Caco-2 (cell line): Measurements from ENCODE around the gene AUTS2. TPM values are rescaled to one million over a fixed set of nuclear protein-coding genes. Genes with fewer than 3 reads are reported as not detected.

Experiments
- BruUV-seq: library from RNA; stranded (reverse); fragments of 400-500 nt; replicated peaks from 2 replicates; lab custom pipeline; 2021; lab: Mats Ljungman, UMichigan
- CTCF ChIA-PET: fragments of 300-600 bp; sonication (Branson Sonifier 250); formaldehyde crosslinking; loops from one replicate; lab custom pipeline; 2022; ENCODE audit warnings: antibody characterized with exemption; lab: Charles Lee
- POLR2A ChIA-PET: fragments of 300-600 bp; sonication (Branson Sonifier 250); formaldehyde crosslinking; loops from one replicate; lab custom pipeline; 2022; ENCODE audit warnings: antibody characterized with exemption; lab: Charles Lee
- DNase-seq, 2 experiments: peaks; one replicate each; pipeline versions ENCODE4 v3.0.0 to v3.0.0-alpha.2; 2020 to 2022
- H3K27me3 ChIP-seq: replicated peaks from 2 replicates; pipeline ENCODE4 v1.6.0; 2011; ENCODE audit warnings: low read length; ENCODE audit not compliant: control insufficient read depth, insufficient read depth
- H3K36me3 ChIP-seq: 2 replicates; pipeline ENCODE4 v1.5.1; 2011; ENCODE audit warnings: low read length; ENCODE audit not compliant: control insufficient read depth, insufficient read depth
- H3K4me1 ChIP-seq: fragments of 250-450 bp; sonication (Bioruptor Pico); 2 replicates; pipeline ENCODE4 v1.5.1; 2020; ENCODE audit warnings: mild to moderate bottlenecking
- H3K4me3 ChIP-seq: 2 replicates; pipeline ENCODE4 v1.5.1; 2011; ENCODE audit warnings: low read depth, mild to moderate bottlenecking, control low read depth, low read length
- H3K9me3 ChIP-seq: fragments of 250-450 bp; sonication (Bioruptor Pico); 2 replicates; pipeline ENCODE4 v1.5.1; 2020; ENCODE audit warnings: mild to moderate bottlenecking, moderate library complexity
- H3K27ac Mint-ChIP-seq: one replicate; pipeline ENCODE4 v1.8.0; 2022; ENCODE audit warnings: mixed read lengths; ENCODE audit not compliant: unreplicated experiment
- H3K27me3 Mint-ChIP-seq: one replicate; pipeline ENCODE4 v1.8.0; 2022; ENCODE audit warnings: mixed read lengths; ENCODE audit not compliant: insufficient read depth, unreplicated experiment
- H3K36me3 Mint-ChIP-seq: one replicate; pipeline ENCODE4 v1.8.0; 2022; ENCODE audit warnings: mild to moderate bottlenecking, mixed read lengths; ENCODE audit not compliant: insufficient read depth, unreplicated experiment
- H3K4me1 Mint-ChIP-seq: one replicate; pipeline ENCODE4 v1.8.0; 2022; ENCODE audit warnings: low read depth, mixed read lengths; ENCODE audit not compliant: unreplicated experiment
- H3K4me3 Mint-ChIP-seq: one replicate; pipeline ENCODE4 v1.8.0; 2022; ENCODE audit warnings: mild to moderate bottlenecking, moderate library complexity, mixed read lengths; ENCODE audit not compliant: unreplicated experiment
- H3K9me3 Mint-ChIP-seq: one replicate; pipeline ENCODE4 v1.8.0; 2022; ENCODE audit warnings: mixed read lengths; ENCODE audit not compliant: unreplicated experiment
- CTCF ChIP-seq, 2 experiments: fragments of 200-600 bp in 1 of 2; IDR thresholded peaks; 1 replicate in 1 of 2; 2 replicates in 1 of 2; pipeline versions ENCODE4 v1.5.1 to v1.8.0; 2011 to 2022; ENCODE audit warnings: antibody characterized with exemption in 1 of 2, control low read depth in 1 of 2, inconsistent platforms in 1 of 2, low read depth in 1 of 2, low read length in 1 of 2, mild to moderate bottlenecking in 1 of 2, moderate library complexity in 1 of 2; ENCODE audit not compliant: insufficient read depth in 1 of 2, severe bottlenecking in 1 of 2, unreplicated experiment in 1 of 2
- intact Hi-C: fragments of 100-400 bp; cut with micrococcal nuclease; formaldehyde crosslinking; loops from one replicate; pipeline ENCODE4 v1.10.0; 2022; ENCODE audit not compliant: unreplicated experiment
- total RNA-seq: library from RNA; stranded (reverse); gene quantifications from 2 replicates; pipeline ENCODE4 v1.2.3, GENCODE V29; 2022

The AUTS2 gene
- total RNA-seq, 1 experiment from 2014 or later = 37.1 TPM

- no TSS peak for BruUV-seq
- Mint-ChIP-seq H3K9me3 (no peaks in the 10 kb centered on the region), H3K36me3 (no peaks in the 10 kb centered on the region), H3K27me3 (peaks cover 10% of the 10 kb centered on the region), H3K4me3 (no peak overlapping the region), H3K4me1 (no peaks in the 10 kb centered on the region), H3K27ac (no peak overlapping the region)
- intact Hi-C loops = no loop called here
- Histone ChIP-seq H3K27me3 (no peaks in the 10 kb centered on the region), H3K9me3 (peaks cover 4% of the 10 kb centered on the region; the same call in 1 of the 2 replicates), H3K4me1 (no peaks in the 10 kb centered on the region), H3K36me3 (no peaks in the 10 kb centered on the region), H3K4me3 (no peak overlapping the region)
- no peak for TF ChIP-seq CTCF (IDR thresholded peaks at IDR 0.05; ENCODE audit: insufficient read depth in 1 of 2, low read depth in 1 of 2, low read length in 1 of 2, severe bottlenecking in 1 of 2, unreplicated experiment in 1 of 2)
- DNase-seq = no peak
- ChIA-PET CTCF (no interaction called here), POLR2A (no interaction called here)
Measured at GRCh38 chr7:69927461-69927860, 329.2 kb downstream of the AUTS2 start.

- Histone ChIP-seq H3K36me3 (no peaks in the 10 kb centered on the region), H3K27me3 (no peaks in the 10 kb centered on the region), H3K4me3 (no peak overlapping the region), H3K9me3 (no peaks in the 10 kb centered on the region), H3K4me1 (no peaks in the 10 kb centered on the region)
- BruUV-seq = no TSS peak
- no peaks in the 10 kb centered on the region for H3K9me3 Mint-ChIP-seq
- intact Hi-C loops = no loop called here
- H3K27ac Mint-ChIP-seq = no peak overlapping the region
- no peak for DNase-seq
- H3K36me3 Mint-ChIP-seq = no peaks in the 10 kb centered on the region
- H3K4me3 Mint-ChIP-seq = no peak overlapping the region
- H3K27me3 Mint-ChIP-seq = peaks cover 10% of the 10 kb centered on the region
- no peaks in the 10 kb centered on the region for H3K4me1 Mint-ChIP-seq
- TF ChIP-seq CTCF (IDR thresholded peaks at IDR 0.05; ENCODE audit: insufficient read depth in 1 of 2, low read depth in 1 of 2, low read length in 1 of 2, severe bottlenecking in 1 of 2, unreplicated experiment in 1 of 2) = no peak
- CTCF ChIA-PET = no interaction called here
- POLR2A ChIA-PET = no interaction called here
Measured at GRCh38 chr7:69928621-69929020, 330.3 kb downstream of the AUTS2 start.

- Histone ChIP-seq H3K27me3 (no peaks in the 10 kb centered on the region), H3K36me3 (no peaks in the 10 kb centered on the region), H3K9me3 (no peaks in the 10 kb centered on the region), H3K4me3 (no peak overlapping the region), H3K4me1 (no peaks in the 10 kb centered on the region)
- H3K27me3 Mint-ChIP-seq = peaks cover 10% of the 10 kb centered on the region
- CTCF ChIA-PET = no interaction called here
- no peaks in the 10 kb centered on the region for H3K36me3 Mint-ChIP-seq
- no peaks in the 10 kb centered on the region for H3K4me1 Mint-ChIP-seq
- no peak overlapping the region for H3K4me3 Mint-ChIP-seq
- no peak for TF ChIP-seq CTCF (IDR thresholded peaks at IDR 0.05; ENCODE audit: insufficient read depth in 1 of 2, low read depth in 1 of 2, low read length in 1 of 2, severe bottlenecking in 1 of 2, unreplicated experiment in 1 of 2)
- no peak overlapping the region for H3K27ac Mint-ChIP-seq
- intact Hi-C loops = no loop called here
- no peaks in the 10 kb centered on the region for H3K9me3 Mint-ChIP-seq
- POLR2A ChIA-PET = no interaction called here
- BruUV-seq = no TSS peak
- no peak for DNase-seq
Measured at GRCh38 chr7:69929622-69930021, 331.3 kb downstream of the AUTS2 start.
